GM18909 (cell line): Measurements from ENCODE around the gene SKP2.
"Not testable (repeated sequence)": the region's sequence is repeated elsewhere in the genome, so short reads cannot be mapped to it uniquely, and the experiment has no call there.

Experiments used
- ATAC-seq: cut with Tn5 transposase; IDR thresholded peaks from one replicate; pipeline ENCODE4 v1.9.1; 2021; ENCODE audit warnings: mild to moderate bottlenecking; ENCODE audit not compliant: unreplicated experiment, poor library complexity

Gene SKP2

GRCh38 chr5:36151434-36152323, at the start of gene SKP2, which contains the start of gene LMBRD2:
SKP2 (plus strand) TSS chr5:36152111; CDS start chr5:36152263, 152 bp downstream.
LMBRD2 (minus strand) TSS chr5:36151887; CDS start chr5:36143349, 8,538 bp downstream.
- peak; percentile 98 for ATAC-seq

GRCh38 chr5:36105819-36106218, 46.1 kb upstream of the SKP2 start:
- no peak for ATAC-seq

GRCh38 chr5:36108758-36109460, 43.0 kb upstream of the SKP2 start:
- no peak for ATAC-seq

- no peak for ATAC-seq
Observed at GRCh38 chr5:36111238-36111637, 40.7 kb upstream of the SKP2 start.

GRCh38 chr5:36125868-36126267, 26.0 kb upstream of the SKP2 start:
- ATAC-seq, result no peak

GRCh38 chr5:36128795-36129194, 23.1 kb upstream of the SKP2 start:
- no peak for ATAC-seq

- ATAC-seq, result not testable (repeated sequence)
Observed at GRCh38 chr5:36129666-36130065, 22.2 kb upstream of the SKP2 start.

- not testable (repeated sequence) for ATAC-seq
Observed at GRCh38 chr5:36133009-36133408, 18.9 kb upstream of the SKP2 start.

GRCh38 chr5:36135988-36136387, 15.9 kb upstream of the SKP2 start:
- ATAC-seq, result no peak

GRCh38 chr5:36136581-36136980, 15.3 kb upstream of the SKP2 start:
- no peak for ATAC-seq

GRCh38 chr5:36138900-36139683, 12.8 kb upstream of the SKP2 start:
- no peak for ATAC-seq

GRCh38 chr5:36145311-36145710, 6.6 kb upstream of the SKP2 start:
- no peak for ATAC-seq

GRCh38 chr5:36146390-36146789, 5.5 kb upstream of the SKP2 start:
- no peak for ATAC-seq

GRCh38 chr5:36147681-36148080, 4.2 kb upstream of the SKP2 start:
- ATAC-seq, result no peak

GRCh38 chr5:36150676-36151433, 1.1 kb upstream of the SKP2 start:
- ATAC-seq, result peak; percentile 33

GRCh38 chr5:36152324-36153297, 700 bp downstream of the SKP2 start:
- ATAC-seq, result peak; percentile 5

GRCh38 chr5:36153298-36153677, 1.4 kb downstream of the SKP2 start:
- no peak for ATAC-seq

- no peak for ATAC-seq
Observed at GRCh38 chr5:36153726-36154125, 1.8 kb downstream of the SKP2 start.

GRCh38 chr5:36155291-36155690, 3.4 kb downstream of the SKP2 start:
- no peak for ATAC-seq
